Measurements from ENCODE around the gene CLDN10.

The CLDN10 gene

DNA sequence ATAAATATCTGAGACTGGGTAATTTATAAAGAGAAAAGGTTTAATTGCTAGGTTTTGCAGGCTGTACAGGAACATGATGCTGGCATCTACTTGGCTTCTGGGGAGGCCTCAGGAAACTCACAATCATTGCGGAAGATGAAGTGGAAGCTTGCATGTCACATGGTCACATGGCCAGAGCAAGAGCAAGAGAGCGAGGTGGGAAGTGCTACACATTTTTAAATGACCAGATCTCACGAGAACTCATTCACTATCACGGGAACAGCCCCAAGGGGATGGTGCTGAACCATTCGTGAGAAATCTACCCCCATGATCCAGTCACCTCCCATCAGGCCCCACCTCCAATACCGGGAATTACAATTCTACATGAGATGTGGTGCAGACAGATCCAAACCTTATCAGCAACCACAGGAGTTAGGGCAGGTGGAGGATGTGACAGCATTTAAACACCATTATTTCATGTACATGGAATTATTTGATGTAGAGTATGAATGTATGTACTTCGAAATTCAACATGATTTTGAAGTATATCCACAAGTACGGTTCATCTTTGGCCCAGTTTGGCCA, 10.5 kb upstream of the CLDN10 start:
- Histone ChIP-seq H3K9ac (ENCODE audit: low read length) (no peak overlapping the region), H3F3A (ENCODE audit: insufficient read depth, low read length) (no peaks in the 10 kb centered on the region), H3K36me3 (ENCODE audit: insufficient read depth, low read length) (no peaks in the 10 kb centered on the region), H3K79me2 (ENCODE audit: insufficient read depth, low read length) (no peaks in the 10 kb centered on the region), H3K9me3 (ENCODE audit: low read length) (no peaks in the 10 kb centered on the region), H3K4me3 (ENCODE audit: low read depth, low read length, poor library complexity, severe bottlenecking) (no peak overlapping the region), H3K9me2 (ENCODE audit: low read depth, low read length) (no peaks in the 10 kb centered on the region), H3K4me1 (ENCODE audit: insufficient read depth, low read length, severe bottlenecking) (no peaks in the 10 kb centered on the region), H3K27ac (ENCODE audit: low read depth, low read length, poor library complexity, severe bottlenecking) (no peak overlapping the region), H2AFZ (ENCODE audit: low read length) (no peak overlapping the region), H4K20me1 (ENCODE audit: insufficient read depth, low read length) (no peaks in the 10 kb centered on the region), H3K27me3 (ENCODE audit: insufficient read depth, low read length) (no peaks in the 10 kb centered on the region), H3K4me2 (ENCODE audit: low read length) (no peak overlapping the region)
- TF ChIP-seq, protein P1, sequence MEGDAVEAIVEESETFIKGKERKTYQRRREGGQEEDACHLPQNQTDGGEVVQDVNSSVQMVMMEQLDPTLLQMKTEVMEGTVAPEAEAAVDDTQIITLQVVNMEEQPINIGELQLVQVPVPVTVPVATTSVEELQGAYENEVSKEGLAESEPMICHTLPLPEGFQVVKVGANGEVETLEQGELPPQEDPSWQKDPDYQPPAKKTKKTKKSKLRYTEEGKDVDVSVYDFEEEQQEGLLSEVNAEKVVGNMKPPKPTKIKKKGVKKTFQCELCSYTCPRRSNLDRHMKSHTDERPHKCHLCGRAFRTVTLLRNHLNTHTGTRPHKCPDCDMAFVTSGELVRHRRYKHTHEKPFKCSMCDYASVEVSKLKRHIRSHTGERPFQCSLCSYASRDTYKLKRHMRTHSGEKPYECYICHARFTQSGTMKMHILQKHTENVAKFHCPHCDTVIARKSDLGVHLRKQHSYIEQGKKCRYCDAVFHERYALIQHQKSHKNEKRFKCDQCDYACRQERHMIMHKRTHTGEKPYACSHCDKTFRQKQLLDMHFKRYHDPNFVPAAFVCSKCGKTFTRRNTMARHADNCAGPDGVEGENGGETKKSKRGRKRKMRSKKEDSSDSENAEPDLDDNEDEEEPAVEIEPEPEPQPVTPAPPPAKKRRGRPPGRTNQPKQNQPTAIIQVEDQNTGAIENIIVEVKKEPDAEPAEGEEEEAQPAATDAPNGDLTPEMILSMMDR (IDR thresholded peaks at IDR 0.05; ENCODE audit: low read length) = no peak
- no peak for TF ChIP-seq EZH2 (IDR thresholded peaks at IDR 0.05; ENCODE audit: borderline replicate concordance, low read length)

GRCh38 chr13:95544293-95544692, 8.2 kb upstream of the CLDN10 start:
- Histone ChIP-seq H2AFZ (ENCODE audit: low read length) (no peak overlapping the region), H3K4me2 (ENCODE audit: low read length) (no peak overlapping the region), H4K20me1 (ENCODE audit: insufficient read depth, low read length) (no peaks in the 10 kb centered on the region), H3K9ac (ENCODE audit: low read length) (no peak overlapping the region), H3K27me3 (ENCODE audit: insufficient read depth, low read length) (no peaks in the 10 kb centered on the region), H3K79me2 (ENCODE audit: insufficient read depth, low read length) (no peaks in the 10 kb centered on the region), H3K4me3 (ENCODE audit: low read depth, low read length, poor library complexity, severe bottlenecking) (no peak overlapping the region), H3K36me3 (ENCODE audit: insufficient read depth, low read length) (no peaks in the 10 kb centered on the region), H3K4me1 (ENCODE audit: insufficient read depth, low read length, severe bottlenecking) (no peaks in the 10 kb centered on the region), H3K9me2 (ENCODE audit: low read depth, low read length) (no peaks in the 10 kb centered on the region), H3K27ac (ENCODE audit: low read depth, low read length, poor library complexity, severe bottlenecking) (no peak overlapping the region), H3K9me3 (ENCODE audit: low read length) (no peaks in the 10 kb centered on the region), H3F3A (ENCODE audit: insufficient read depth, low read length) (no peaks in the 10 kb centered on the region)
- TF ChIP-seq, protein P1 (IDR thresholded peaks at IDR 0.05; ENCODE audit: low read length) = no peak
- TF ChIP-seq EZH2 (IDR thresholded peaks at IDR 0.05; ENCODE audit: borderline replicate concordance, low read length) = no peak

DNA sequence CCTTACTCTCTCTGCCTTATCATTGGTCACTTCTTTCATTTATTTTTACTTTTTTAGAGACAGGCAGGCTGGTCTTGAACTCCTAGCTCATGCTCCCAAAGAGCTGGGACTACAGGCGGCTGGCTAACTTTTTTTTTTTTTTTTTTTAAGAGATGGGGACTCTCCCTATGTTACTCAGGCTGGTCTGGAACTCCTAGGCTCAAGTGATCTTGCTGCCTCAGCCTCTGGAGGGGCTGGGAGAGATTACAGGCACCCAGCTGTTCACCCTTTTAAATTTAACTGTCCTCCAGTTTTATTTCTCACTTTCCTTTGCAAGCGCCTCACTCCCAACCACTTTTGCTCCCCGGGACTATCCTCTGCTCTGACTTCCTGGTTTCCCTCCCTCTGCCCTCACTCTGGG, 5.6 kb upstream of the CLDN10 start:
- Histone ChIP-seq H2AFZ (ENCODE audit: low read length) (no peak overlapping the region), H3K9ac (ENCODE audit: low read length) (no peak overlapping the region), H3K27ac (ENCODE audit: low read depth, low read length, poor library complexity, severe bottlenecking) (no peak overlapping the region), H3K4me3 (ENCODE audit: low read depth, low read length, poor library complexity, severe bottlenecking) (no peak overlapping the region), H3K9me3 (ENCODE audit: low read length) (no peaks in the 10 kb centered on the region), H3K27me3 (ENCODE audit: insufficient read depth, low read length) (no peaks in the 10 kb centered on the region), H3K4me1 (ENCODE audit: insufficient read depth, low read length, severe bottlenecking) (no peaks in the 10 kb centered on the region), H3K36me3 (ENCODE audit: insufficient read depth, low read length) (no peaks in the 10 kb centered on the region), H3F3A (ENCODE audit: insufficient read depth, low read length) (no peaks in the 10 kb centered on the region), H3K79me2 (ENCODE audit: insufficient read depth, low read length) (no peaks in the 10 kb centered on the region), H3K4me2 (ENCODE audit: low read length) (no peak overlapping the region), H3K9me2 (ENCODE audit: low read depth, low read length) (no peaks in the 10 kb centered on the region), H4K20me1 (ENCODE audit: insufficient read depth, low read length) (no peaks in the 10 kb centered on the region)
- TF ChIP-seq, protein P1 (IDR thresholded peaks at IDR 0.05; ENCODE audit: low read length) = no peak
- no peak for TF ChIP-seq EZH2 (IDR thresholded peaks at IDR 0.05; ENCODE audit: borderline replicate concordance, low read length)
